HL-60 (cell line): ENCODE results near the gene IGF2R.

ENCODE experiments used
- CTCF ChIP-seq: IDR thresholded peaks from one replicate; pipeline ENCODE4 v1.5.1; 2011; ENCODE audit warnings: low read length, control low read depth, inconsistent platforms; ENCODE audit not compliant: insufficient read depth
- GABPA ChIP-seq: IDR thresholded peaks from 2 replicates; pipeline ENCODE4 v1.6.1; 2012; ENCODE audit warnings: low read depth
- POLR2AphosphoS5 ChIP-seq: IDR thresholded peaks from 2 replicates; pipeline ENCODE4 v1.6.1; 2012; ENCODE audit warnings: low read depth
- REST ChIP-seq: IDR thresholded peaks from 2 replicates; pipeline ENCODE4 v1.6.1; 2012; ENCODE audit warnings: low read depth; ENCODE audit not compliant: insufficient replicate concordance
- SPI1 ChIP-seq: IDR thresholded peaks from 2 replicates; pipeline ENCODE4 v1.6.1; 2012; ENCODE audit warnings: low read depth, mild to moderate bottlenecking, borderline replicate concordance

GRCh38 chr6:160071805-160072690 is 103.2 kb downstream of the IGF2R start:
- TF ChIP-seq CTCF (peak; percentile 3), POLR2AphosphoS5 (no peak), GABPA (no peak), SPI1 (no peak), REST (no peak)
